HuH-7 (cell line): ENCODE measurements around the gene EGFL8.

Source experiments
- DNase-seq: peaks from one replicate; pipeline ENCODE4 v3.0.0; 2011; ENCODE audit warnings: low spot score

The EGFL8 gene

DNA sequence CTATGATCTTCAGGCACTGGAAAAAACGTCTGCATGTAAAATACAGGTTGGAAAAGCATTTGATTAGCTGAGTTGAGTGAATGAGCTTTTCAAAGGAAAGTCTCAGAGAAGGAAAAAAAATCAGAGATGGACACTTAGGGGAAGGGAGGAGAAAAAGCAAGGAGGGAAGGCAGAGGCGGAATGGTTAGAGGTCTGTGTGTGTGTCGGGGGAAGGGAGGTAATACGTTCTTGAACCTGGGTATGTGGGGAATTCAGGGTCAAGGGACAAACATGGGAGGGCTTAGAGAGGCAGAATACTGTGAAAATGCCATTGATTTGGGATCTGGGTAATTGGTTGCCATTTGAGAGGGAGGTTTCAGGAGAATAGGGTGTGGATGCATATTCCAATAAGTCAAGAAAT, 17.7 kb upstream of the EGFL8 start:
- no peak for DNase-seq

DNA sequence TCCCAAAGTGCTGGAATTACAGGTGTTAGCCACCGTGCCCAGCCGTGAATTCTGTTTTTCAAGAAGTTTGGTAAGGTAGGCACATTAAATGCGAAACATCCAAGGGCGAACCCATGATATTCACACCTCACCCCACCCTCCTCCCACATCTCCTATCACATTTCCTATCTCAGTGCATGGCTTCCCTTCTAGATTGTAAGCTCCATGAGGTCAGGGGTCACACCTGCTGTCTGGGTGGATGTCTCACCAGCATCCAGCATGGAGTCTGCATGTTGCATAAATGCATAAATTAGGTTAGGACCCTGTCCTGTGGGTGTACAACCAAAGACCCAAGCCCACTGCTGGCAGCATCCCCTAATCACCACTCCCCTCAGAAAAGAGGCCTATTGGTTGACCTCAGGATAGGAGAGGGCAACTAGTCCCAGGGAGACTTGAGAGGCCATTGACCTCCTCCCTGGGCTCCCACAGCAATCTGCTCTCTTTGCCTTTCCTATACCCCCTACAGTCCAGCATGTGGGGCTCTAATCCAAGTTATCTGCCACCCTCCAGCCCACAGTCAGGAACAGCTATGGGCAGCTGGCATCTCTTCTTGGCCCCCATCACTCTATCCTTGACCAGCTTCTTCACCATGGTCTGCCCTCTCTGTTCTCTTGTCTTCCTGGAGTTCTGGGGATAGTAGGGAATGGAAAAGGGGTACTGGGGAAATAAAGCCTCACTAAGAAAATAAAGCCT, 16.8 kb upstream of the EGFL8 start:
- no peak for DNase-seq

DNA sequence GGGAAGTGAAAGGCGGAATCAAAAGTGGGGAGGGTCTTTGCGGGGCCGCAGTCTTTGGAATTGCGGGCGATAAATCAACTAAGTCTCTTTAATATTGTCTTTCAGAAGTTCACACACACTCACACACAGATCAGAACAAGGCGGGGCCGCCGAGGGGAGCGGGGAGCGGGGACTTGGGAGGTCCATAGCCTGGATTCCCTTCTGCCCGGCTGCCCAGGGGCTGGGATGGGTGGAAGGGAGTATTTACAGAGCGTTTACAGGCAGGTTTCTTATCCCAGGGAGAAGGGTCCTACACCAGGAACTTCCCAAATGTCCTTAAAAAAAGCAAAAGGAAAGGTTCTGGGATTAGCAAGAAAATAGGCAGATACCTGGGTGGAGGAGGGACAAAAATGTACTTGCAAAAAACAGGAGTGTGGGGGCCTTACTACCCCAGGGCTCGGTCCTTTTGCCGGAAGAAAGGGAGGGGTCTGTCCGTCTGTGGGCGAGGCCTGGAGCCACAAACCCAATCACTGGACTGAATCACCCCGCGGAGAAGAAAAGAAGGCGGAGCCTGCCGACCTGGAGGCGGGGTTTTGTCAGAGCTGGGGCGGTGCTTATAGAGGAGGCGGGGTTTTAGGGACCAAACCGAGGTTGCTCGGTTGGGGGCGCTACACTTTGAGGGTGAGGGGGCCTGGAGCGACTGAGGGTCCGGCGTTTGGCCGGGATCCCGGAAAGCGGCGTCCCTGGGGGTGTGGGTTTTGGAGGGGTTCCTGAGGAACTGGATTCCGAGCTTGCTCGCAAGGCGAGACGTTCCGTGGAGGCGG, 15.9 kb upstream of the EGFL8 start:
- no peak for DNase-seq

DNA sequence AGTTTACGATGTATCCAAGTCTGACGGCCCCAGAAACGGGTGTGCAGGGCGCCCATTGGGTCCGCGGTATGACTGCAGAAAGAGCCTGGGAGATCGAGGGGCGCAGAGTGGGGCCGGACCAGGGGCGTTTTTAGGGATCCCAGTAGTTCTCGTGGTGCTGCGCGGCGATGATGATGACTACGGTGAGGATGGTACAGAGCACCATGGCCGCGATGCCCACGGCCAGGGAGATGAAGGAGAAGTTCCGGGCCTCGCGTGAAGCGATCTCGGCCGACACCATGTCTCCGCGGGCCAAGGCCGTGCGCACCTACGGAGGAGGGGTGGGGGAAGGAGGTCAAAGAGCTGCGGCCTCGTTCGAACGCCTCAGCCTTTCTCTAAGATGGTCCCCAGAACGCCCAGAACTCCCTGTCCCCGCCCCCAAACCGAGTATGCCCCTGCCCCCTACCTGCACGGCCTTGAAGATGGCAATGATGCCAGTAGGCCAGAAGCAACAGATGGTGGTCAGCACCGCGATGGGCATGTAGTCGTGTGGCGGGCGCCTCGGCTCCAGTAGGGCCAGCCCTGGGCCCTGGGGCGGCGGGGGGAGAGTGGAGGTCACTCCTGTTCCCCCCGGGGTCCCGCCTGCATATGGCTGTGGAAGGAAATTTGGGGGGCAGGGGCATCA, 15.2 kb upstream of the EGFL8 start:
- DNase-seq: no peak

DNA sequence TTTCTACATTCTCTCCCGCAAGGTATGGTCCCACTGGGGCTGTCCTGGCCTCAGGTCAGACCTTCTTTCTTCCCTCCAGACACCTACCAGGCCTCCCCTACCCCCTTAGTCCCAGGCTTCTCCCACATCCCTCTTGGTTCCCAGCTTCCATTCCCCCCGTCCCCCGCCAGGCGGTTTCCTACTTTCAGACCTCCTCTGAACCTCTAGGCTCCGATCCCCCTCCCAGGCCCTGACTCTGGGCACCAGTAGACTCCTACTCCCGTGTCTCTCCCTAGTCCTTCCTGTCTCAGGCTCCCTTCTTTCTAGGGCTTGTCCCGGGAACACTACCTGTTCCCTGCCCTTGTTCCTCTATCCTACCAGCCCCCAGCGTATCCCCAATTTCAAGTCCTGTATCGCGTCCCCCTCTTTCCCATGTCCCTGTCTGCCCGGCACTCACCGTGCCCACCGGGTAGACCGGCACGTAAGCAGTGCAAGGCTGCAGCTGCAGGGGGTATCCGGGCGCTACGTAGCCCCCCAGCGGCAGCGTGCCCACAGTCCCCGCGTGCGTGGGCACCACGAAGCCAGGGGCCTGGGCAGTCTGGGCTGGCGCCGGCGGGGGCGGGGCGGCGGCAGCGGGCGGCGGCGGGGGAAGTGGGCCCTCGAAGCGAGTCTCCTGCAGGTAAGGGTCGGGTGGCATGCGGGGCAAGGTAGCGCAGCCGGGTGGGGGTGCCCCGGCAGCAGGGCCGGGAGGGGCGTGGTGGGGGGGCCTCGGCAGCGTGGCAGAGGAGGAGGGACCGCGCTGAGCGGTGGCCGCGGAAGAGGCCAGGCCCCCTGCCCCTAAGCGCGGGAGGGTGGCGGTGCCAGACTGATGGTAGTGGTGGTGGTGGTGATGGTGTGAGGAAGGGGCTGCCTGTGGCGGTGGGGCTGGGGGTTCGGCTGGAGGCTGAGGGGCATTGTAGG, 14.2 kb upstream of the EGFL8 start:
- DNase-seq: no peak

DNA sequence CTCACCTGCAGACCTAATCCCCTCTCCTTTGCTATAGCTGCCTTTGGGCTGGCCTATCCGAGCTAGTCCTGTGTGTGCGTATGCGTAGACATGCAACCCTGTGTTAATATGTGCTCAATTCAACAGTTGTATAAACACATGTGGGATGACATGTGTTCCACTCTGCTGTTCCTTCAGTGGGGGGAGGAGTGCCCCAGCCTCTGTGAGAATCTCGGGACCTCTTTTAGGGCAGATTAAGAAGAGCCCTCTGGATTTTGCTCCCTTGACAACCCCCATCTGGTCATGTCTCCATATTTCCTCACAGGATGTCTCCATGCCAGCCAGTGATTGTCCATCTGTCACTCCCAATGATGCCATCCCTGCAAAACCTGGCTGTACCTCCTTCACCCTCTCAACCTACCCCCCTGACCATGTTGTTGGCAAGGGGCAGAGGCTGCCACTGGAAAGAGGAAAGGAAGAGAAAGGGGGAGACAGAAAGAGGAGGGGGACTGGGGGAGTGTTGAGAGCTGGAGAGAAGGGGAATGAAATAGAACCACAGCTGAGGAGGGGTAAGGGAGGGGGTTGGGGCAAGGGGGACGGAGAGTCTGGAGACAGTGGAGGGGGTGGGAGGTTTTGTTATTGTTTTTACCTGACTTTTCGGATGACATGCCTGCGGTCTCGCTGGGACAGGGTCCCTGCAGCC, 13.1 kb upstream of the EGFL8 start:
- DNase-seq: no peak

DNA sequence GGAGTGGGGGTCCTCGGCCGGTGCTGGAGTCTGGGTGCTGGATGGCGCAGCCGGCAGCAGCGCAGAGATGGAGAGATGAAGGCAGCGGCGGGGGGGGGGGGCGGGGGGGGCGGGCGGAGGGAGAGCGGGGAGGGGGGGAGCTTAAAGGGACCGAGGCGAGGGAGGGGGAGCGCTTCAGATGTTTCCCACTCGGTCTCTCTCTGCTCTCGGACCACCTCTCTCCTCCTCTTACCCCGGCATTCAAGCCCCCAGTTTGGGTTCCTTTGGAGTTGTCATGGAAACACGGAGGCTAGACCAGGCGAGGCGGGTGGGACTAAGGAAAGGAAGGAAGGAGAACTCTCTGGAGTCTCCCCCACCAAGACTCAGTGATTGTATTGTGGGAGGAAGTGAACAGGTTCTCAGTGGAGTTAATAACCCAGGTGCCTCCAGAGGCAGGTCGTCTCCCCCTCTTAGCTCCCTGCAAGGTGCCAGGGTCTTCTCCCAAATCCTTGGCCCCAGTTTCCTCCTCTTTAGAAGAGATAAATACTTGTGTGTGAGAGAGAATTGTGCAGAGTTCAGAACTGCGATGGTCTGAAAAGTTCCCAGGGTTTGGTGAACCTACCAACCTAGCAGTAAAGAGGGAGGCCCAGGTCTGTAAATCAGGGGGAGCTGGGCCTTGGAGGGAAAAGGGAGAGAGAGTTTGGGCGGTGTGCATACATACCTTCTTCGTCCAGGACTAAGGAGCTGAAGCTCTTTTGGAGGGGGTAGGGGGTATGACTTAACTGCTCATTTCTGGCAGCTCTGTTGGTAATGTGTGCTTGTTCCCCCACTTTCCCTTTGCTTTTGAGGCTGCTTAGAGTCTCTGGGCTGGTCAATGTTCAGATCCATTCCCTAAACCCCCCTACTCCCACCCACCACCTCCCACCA, 12.3 kb upstream of the EGFL8 start, which contains the start of gene PRRT1:
TSS of gene PRRT1 (minus strand) at position 77 of the 906 bp plus-strand sequence. CDS start 112 bp downstream, outside the sequence.
- no peak for DNase-seq

DNA sequence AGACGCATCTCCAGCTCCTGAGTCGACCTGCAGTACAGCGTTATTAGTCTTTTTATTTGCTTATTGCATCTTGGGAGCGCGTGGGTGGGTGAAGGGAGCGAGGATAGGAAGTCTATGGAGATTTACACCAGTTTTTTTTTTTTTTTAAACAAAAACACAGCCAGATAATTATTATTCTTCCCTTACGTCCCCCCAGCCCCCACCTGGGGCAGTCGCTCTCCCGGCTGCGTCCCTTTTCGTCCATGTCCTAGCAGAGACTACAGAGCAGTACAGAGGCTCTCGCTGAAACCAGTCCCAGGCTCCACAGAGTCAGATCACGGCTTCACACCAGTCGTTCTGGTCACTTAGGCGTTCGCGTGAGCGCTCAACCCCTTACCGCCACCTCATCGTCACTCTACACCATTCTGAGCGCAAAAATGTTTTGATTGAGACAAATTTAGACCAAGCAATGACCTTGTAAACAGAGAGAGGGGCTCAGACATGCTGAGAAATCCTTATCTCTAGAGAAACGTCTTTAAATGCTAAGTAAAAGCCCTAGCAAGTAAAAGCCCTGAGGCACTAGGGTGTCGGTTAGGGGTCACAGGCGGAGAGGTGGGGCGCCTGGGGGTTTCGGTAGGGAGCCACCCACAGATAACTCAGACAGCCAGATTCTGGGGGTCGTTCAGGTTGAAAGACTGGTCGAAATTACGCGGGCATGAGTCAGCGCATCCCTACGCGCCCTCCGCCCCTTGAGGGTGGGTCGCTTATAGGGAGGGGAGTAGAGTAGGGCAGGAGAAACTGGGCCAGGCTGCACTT, 11.4 kb upstream of the EGFL8 start:
- peak; percentile 36 for DNase-seq

DNA sequence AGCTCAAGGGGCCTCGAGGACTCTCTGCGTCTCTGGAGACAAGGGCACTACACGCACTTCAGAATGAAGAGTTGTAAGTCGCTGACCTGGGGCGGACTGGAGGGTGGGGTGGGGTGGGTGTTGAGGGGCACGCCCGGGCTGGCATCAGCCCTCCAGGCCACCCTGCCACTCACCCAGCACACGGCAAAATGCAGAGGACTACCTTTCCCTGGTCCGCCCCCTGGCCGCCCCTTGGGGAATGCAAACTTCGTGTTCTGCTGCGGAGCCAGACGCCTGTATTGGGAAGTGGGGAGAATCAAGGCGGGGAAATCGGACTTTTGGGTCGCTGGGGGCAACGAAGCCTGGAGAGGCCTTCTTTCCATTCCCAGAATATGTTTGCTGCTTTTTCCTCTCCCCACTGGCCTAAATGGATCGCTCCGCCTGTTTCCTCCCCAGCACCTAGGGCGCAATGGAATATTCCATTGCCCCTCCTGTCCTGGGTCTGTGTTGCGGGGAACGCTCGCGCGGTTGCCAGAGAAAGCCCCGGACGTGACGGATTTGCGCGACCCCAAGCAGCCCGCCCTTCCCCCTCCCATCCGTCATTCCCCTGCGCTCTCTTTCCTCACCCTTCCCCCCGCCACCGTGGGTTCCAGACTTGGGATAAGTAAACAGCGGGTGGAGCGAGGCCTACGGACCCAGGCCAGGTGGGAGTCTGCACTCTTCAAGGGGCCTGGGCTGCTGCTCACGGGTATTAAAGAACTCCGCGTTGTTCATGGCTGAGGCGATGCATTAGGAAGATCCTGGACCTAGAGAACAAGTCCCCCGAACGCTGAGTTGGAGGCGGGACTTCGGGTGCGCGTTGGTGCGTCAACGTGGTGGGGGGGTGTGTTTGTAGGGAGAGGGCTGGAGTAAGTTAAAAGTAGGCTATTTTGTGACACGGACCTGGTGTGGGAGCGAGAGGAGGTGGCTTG, 10.6 kb upstream of the EGFL8 start, which contains the start of gene PPT2:
TSS of gene PPT2 (plus strand) at position 578 of the 950 bp plus-strand sequence. CDS start 454 bp downstream, outside the sequence.
- peak; percentile 87 for DNase-seq

DNA sequence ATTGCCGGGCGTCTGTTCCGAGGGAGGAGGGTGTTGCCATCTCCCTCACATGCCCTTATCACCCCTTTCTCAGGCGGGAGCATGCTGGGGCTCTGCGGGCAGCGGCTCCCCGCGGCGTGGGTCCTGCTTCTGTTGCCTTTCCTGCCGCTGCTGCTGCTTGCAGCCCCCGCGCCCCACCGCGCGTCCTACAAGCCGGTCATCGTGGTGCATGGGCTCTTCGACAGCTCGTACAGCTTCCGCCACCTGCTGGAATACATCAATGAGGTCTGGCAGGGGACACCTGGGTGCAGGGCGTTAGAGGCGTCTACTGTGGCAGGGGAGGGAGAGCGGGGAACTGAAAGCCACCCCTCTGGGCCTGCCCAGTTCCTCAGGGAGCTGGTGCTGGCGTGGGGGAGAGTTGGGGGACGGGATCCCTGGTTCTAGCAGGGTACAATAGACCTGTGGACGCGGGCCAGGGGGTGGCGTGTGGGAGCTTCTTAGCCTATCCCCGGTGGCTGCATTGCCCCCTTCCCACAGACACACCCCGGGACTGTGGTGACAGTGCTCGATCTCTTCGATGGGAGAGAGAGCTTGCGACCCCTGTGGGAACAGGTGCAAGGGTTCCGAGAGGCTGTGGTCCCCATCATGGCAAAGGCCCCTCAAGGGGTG, 9.8 kb upstream of the EGFL8 start:
- peak; percentile 75 for DNase-seq

DNA sequence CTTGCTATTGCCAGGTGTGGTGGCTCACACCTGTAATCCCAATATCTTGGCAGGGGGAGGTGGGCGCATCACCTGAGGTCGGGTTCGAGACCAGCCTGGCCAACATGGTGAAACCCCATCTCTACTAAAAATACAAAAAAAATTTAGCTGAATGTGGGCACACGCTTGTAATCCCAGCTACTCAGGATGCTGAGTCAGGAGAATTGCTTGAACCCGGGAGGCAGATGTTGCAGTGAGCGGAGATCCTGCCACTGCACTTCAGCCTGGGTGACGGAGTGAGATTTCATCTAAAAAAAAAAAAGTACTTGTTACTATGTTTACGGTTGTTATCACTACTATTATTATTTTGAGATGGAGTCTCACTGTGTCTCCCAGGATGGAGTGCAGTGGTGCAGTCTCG, 7.5 kb upstream of the EGFL8 start:
- DNase-seq: no peak

DNA sequence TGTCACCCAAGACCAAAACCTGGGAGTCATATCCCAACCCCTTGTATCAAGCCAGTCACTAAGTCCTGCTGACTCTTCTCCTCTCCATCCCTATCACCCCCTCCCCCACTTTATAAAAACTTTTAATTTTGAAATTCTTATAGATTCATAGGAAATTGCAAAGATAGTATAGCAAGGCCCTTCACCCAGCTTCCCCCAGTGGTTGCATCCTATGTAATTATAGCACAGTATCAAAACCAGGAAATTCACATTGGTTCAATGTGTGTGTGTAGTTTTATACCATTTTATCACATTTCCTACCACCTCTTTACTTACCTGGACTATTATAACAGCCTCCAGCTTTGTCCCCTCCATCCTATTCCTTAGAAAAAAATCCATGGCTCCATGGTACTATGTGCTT, 6.3 kb upstream of the EGFL8 start:
- DNase-seq: no peak

DNA sequence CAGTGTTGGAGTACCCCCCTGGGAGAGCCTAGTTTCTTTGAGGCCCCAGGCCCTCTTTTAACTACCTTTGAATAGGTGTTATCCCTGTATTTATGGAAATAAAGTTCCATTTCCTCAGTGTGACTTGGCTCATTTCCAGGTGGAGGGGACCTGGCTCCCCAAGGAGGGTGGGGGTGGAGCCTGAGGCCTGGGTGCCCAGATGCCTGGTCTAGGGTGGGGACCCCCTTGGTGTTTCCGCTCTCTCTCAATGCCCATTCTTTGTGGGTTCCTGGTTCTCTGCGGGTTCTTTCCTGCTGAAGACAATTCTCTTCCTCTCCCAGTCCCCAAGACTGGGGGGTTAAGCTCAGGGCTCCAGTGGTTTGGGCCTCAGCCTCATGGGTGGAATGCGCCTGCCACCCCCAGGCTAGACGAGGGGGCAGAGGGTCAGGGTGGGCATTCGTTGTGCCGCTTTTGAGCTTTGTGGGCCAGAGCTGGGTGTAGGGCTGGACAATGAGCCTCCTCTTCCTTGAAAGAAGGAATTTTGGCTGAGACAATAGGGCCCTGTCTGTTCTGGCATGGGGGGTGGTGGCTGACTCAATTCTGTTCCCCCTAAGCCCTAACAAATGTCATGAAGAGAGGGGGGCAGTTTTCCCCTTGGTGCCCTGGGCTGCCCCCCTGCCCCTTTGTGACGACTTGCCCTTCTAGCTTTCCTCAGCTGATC, 686 bp upstream of the EGFL8 start:
- no peak for DNase-seq

DNA sequence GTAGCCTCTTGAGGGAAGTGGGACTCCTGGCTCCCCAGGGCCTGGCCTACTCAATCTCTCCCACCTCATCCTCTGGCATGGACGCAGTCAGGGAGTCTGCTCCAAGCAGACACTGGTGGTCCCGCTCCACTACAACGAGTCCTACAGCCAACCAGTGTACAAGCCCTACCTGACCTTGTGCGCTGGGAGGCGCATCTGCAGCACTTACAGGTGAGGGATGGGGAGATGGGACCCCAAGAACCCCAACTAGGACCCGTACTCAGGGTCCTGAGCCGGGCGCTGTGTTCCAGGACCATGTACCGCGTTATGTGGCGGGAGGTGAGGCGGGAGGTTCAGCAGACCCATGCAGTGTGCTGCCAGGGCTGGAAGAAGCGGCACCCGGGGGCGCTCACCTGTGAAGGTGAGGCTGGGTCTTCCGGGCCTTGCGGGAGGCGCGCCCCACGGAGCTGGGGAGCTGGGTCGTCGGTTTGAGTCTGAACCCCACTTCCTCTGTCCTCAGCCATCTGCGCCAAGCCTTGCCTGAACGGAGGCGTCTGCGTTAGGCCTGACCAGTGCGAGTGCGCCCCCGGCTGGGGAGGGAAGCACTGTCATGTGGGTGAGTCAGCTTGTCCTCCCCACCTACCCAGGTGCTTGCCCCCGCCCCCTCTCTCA, 2.1 kb downstream of the EGFL8 start:
- no peak for DNase-seq

DNA sequence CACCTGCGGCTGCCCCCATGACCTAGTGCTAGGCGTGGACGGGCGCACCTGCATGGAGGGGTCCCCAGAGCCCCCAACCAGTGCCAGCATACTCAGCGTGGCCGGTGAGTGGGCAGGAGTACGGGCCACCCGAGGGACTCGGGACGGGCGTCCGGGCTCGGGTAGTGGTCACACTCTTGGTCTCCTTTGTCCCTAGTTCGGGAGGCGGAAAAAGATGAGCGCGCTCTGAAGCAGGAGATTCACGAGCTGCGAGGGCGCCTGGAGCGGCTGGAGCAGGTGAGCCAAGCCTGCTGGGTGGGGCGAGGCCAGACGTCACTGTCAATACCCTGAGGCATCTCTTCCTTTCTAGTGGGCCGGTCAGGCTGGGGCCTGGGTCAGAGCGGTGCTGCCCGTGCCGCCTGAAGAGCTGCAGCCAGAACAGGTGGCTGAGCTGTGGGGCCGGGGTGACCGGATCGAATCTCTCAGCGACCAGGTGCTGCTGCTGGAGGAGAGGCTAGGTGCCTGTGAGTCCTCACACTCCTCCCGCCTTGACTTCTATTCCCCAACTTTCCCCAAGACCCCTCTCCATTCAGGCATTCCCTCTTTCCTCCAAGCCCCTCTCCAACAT, 2.9 kb downstream of the EGFL8 start:
- DNase-seq: no peak

DNA sequence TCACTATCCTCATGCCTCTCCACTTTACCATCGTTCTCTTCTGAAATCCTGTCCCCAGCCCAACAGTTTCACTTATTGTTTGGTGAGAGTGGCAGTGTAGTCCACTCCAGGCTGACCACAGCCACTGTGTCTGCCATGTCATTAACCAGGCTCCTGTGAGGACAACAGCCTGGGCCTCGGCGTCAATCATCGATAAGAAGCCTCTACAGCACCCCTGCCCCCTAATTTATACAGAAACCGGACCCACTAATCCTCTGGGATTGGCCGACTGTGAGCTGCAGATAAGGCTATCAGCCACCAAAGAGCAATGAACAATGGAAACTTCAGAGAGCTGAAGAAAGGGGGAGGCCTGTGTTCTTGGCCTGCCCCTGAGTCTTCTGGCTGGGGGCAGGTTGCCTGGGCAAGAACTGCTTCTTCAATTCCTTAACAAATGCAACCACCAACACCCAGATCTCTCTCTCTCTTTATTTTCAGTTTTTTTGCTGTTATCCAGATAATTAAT, 3.4 kb downstream of the EGFL8 start:
- no peak for DNase-seq
